Small intestine (tissue), 7 donors: ENCODE results near the gene S100A12. TPM values are rescaled to one million over a fixed set of nuclear protein-coding genes. Genes with fewer than 3 reads are reported as not detected.
A peak's percentile ranks its signal among the peaks of the same experiment; 100 is the strongest.

Source experiments
- DNase-seq, 2 donors: peaks; one replicate each; pipeline versions ENCODE4 v3.0.0 to v3.0.0-alpha.2; 2013
- FAIRE-seq: peaks from 2 replicates; lab custom pipeline; 2012; peaks lifted over from hg19 to GRCh38; lab: Jason Lieb, UNC
- H3K27ac ChIP-seq, 3 donors: one replicate each; pipeline ENCODE4 v1.5.1; 2013; ENCODE audit warnings: low read length in 2 of 3, mild to moderate bottlenecking in 2 of 3, control low read depth in 1 of 3, inconsistent platforms in 1 of 3, low read depth in 1 of 3, moderate library complexity in 1 of 3
- H3K27me3 ChIP-seq, 3 donors: one replicate each; pipeline ENCODE4 v1.6.1; 2013; ENCODE audit warnings: low read length in 3 of 3, inconsistent platforms in 1 of 3; ENCODE audit not compliant: control insufficient read depth in 3 of 3, insufficient read depth in 3 of 3
- H3K36me3 ChIP-seq, 3 donors: one replicate each; pipeline ENCODE4 v1.6.1; 2013; ENCODE audit warnings: low read length in 3 of 3, inconsistent platforms in 1 of 3, low read depth in 1 of 3, mild to moderate bottlenecking in 1 of 3, moderate library complexity in 1 of 3; ENCODE audit not compliant: control insufficient read depth in 3 of 3, insufficient read depth in 2 of 3
- H3K4me1 ChIP-seq, 3 donors: one replicate each; pipeline ENCODE4 v1.6.1; 2013; ENCODE audit warnings: low read length in 2 of 3, inconsistent platforms in 1 of 3, low read depth in 1 of 3, mild to moderate bottlenecking in 1 of 3, moderate library complexity in 1 of 3; ENCODE audit not compliant: control insufficient read depth in 3 of 3, insufficient read depth in 2 of 3
- H3K4me3 ChIP-seq, 3 donors: one replicate each; pipeline ENCODE4 v1.5.1; 2013; ENCODE audit warnings: low read length in 3 of 3, control low read depth in 1 of 3, inconsistent platforms in 1 of 3, low read depth in 1 of 3, mild to moderate bottlenecking in 1 of 3, moderate library complexity in 1 of 3
- H3K9me3 ChIP-seq, 2 donors: one replicate each; pipeline ENCODE4 v1.6.1; 2013; ENCODE audit warnings: low read depth in 1 of 2, low read length in 1 of 2; ENCODE audit not compliant: control insufficient read depth in 2 of 2, insufficient read depth in 1 of 2
- WGBS, 3 donors: extraction: QIAGEN DNeasy Blood & Tissue Kit; methylation state at CpG; one replicate each; pipeline ENCODE4 v1.1.7; 2013; 5-methylcytosine and 5-hydroxymethylcytosine counted together
- polyA plus RNA-seq, 4 donors: library from polyadenylated mRNA; stranded (reverse) in 3 of 4; unstranded in 1 of 4; fragments of 200-250 nt in 3 of 4; fragments of 120-200 nt in 1 of 4; gene quantifications; one replicate each; pipeline versions ENCODE4 v1.2.1 to v1.2.3, GENCODE V29; 2013
- donor health status: healthy with polysubstance abuse.
- donor health status: control.
- donor health status: control.
- donor health status: Bipolar disorder and iron deficiency.
- donor health status: healthy.

The S100A12 gene
- polyA plus RNA-seq, 4 donors: 0.85 to 6.7 (median 2.8) TPM; not detected in 1

DNA sequence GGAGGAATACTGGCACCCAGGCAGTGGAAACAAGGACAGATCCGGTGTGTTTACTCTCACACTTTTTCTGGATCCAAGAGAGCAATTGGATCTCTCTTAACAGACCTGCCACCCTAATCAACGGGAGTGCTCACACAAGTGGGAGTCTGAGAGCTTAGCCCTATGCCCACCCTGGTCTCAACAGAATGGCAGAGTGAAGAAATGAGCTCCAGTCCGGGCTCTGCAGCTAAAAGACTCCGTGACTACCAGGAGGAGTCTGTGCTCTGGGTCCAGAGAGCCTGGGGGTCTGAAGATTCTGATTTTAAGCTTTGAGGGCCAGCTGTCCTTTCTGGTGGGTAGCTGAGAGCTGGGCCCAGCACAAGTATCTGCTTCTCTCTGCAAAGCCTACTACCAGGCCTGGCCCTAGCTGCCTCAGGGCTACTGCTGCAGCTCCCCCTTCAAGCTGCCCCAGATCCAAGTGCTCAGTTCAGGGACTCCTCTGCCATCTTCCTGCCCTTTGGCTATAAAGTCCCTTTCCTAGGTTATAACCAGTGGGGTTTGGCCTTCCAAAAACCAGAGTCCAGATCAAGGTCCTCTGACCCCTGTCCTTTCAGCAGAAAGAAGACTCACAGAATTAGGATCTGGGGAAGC is 13.8 kb downstream of the S100A12 start:
- no peaks in the 10 kb centered on the region for H3K9me3 ChIP-seq
- H3K4me1 ChIP-seq: peaks cover 0 to 70% (median 0%) of the 10 kb centered on the region in 3 donors
- no peak overlapping the region for H3K4me3 ChIP-seq
- peaks cover 0 to 2% (median 0%) of the 10 kb centered on the region in 3 donors for H3K36me3 ChIP-seq
- 75 to 83% (median 79%) methylated on average over 4 of the region's 4 CpGs for WGBS, 3 donors
- no peak overlapping the region for H3K27ac ChIP-seq
- FAIRE-seq (no peak), DNase-seq (no peak)
- no peaks in the 10 kb centered on the region for H3K27me3 ChIP-seq

- DNase-seq: no peak
- no peak overlapping the region for H3K4me3 ChIP-seq
- no peak for FAIRE-seq
- H3K9me3 ChIP-seq: no peaks in the 10 kb centered on the region
- H3K27me3 ChIP-seq: no peaks in the 10 kb centered on the region
- peaks cover 0 to 70% (median 0%) of the 10 kb centered on the region in 3 donors for H3K4me1 ChIP-seq
- H3K36me3 ChIP-seq: peaks cover 0 to 2% (median 0%) of the 10 kb centered on the region in 3 donors
- WGBS, 3 donors: 84 to 85% (median 84%) methylated on average over 11 of the region's 11 CpGs
- no peak overlapping the region for H3K27ac ChIP-seq
These were observed 14.6 kb downstream of the S100A12 start for GRCh38 chr1:153360592-153361479.

DNA sequence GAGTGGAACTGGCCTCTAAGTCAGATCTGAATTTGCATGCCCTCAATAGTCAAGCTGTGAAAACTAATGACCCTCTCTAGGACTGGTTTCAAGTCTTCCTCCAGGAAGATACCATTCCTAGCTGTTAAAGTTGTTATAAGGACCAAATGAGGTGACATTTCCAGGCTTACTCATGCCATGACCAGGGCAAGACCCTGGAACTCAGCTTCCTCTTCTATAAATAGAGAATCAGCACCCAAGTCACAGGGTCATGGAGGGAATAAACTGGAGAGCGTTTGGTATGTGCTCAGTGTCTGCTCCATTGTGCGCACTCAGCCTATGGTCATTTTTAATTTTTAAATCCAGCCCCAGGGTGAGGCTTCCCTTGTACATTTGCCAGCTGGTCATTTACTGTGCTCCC is 15.2 kb downstream of the S100A12 start:
- FAIRE-seq (no peak), DNase-seq (no peak)
- Histone ChIP-seq H3K36me3 (peaks cover 0 to 2% (median 0%) of the 10 kb centered on the region in 3 donors), H3K9me3 (peaks cover 0 to 5% of the 10 kb centered on the region in 2 donors), H3K4me3 (no peak overlapping the region), H3K27ac (no peak overlapping the region), H3K4me1 (peaks cover 0 to 64% (median 0%) of the 10 kb centered on the region in 3 donors), H3K27me3 (no peaks in the 10 kb centered on the region)
- 82 to 91% (median 88%) methylated on average over 2 of the region's 2 CpGs for WGBS, 3 donors

DNA sequence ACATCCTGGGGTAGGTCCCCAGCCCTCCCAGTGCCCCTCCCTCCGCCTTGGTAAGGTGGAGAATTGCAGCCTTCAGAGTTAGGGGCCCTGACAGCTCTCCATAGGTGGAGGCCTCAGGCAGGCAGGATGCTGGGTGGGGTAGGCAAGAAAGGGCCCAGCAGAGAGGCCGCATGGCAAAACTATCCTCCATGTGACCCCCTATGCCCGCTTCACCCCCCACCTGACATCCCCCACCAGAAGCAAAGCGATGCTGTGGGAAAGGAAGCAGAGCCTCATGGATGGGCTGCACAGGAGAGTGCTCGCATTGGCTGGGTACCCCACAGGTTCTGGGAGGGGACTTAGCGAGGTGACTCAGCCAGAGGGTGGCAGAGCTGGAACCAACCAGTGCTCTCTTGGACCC is 16.2 kb downstream of the S100A12 start:
- peaks cover 0 to 5% of the 10 kb centered on the region in 2 donors for H3K9me3 ChIP-seq
- 87 to 94% (median 92%) methylated on average over 6 of the region's 6 CpGs for WGBS, 3 donors
- peaks cover 0 to 55% (median 0%) of the 10 kb centered on the region in 3 donors for H3K4me1 ChIP-seq
- no peak overlapping the region for H3K4me3 ChIP-seq
- no peak overlapping the region for H3K27ac ChIP-seq
- DNase-seq (no peak), FAIRE-seq (no peak)
- H3K36me3 ChIP-seq: peaks cover 0 to 2% (median 0%) of the 10 kb centered on the region in 3 donors
- no peaks in the 10 kb centered on the region for H3K27me3 ChIP-seq

DNA sequence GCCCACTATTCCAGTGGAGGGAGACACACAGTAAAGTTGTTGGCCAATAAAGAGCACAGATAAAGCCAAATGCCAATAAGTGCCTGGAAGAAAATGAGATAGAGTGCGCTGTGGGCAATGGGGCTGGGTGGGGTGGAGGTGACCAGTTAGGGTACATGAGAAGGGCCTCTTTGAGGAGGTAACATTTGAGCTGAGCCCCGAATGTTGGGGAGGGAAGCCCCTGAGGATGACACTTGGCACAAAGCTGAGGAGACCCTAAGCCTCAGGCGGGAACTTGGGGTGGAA is 16.8 kb downstream of the S100A12 start:
- 91 to 96% (median 91%) methylated on average over 3 of the region's 3 CpGs for WGBS, 3 donors

DNA sequence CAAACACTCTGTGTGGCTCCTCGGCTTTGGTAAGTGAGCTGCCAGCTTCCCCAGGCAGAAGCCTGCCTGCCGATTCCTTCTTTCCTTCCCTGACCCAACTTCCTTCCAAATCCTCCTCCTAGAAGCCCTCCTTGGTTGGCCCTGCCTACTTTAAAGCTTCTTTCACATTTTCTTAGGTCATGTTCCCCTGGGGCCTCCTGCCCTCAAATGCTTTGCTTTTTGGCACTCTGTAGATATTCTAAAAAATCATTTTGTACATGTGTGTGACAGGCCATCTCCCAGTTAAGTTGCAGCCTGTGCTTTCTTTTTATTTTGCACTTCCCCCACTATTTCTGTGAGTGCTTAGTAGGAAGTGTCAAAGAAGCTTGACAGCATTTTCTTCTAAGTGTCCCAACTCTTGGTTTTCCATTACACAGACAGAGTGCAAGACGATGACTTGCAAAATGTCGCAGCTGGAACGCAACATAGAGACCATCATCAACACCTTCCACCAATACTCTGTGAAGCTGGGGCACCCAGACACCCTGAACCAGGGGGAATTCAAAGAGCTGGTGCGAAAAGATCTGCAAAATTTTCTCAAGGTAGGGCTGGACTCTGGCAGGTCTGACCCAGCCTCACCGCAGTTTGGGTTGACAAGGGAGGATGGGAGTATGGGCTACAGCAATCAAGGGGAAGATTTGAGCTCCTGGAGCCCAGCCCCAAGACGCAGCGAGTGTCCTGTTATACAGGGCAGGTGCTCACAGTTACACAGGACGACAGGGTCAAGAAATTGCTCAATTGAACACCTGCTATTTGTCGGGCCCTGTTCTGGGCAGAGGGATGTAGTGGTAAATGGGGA is 17.3 kb downstream of the S100A12 start, which contains the start of gene S100A9:
S100A9 (plus strand) TSS at position 2 of the 838 bp plus-strand sequence; CDS start at position 432, 430 bp downstream.
- H3K4me3 ChIP-seq: no peak within 1 kb of the TSS
- H3K9me3 ChIP-seq: peaks cover 0 to 5% of the 10 kb centered on the region in 2 donors
- no peaks in the 10 kb centered on the region for H3K27me3 ChIP-seq
- H3K27ac ChIP-seq: peak within 1 kb of the TSS in 1 of 3 donors; percentile 23
- H3K4me1 ChIP-seq: peaks cover 0 to 43% (median 0%) of the 10 kb centered on the region in 3 donors
- 62 to 75% (median 73%) methylated on average over 11 of the region's 11 CpGs for WGBS, 3 donors
- FAIRE-seq (no peak), DNase-seq (no peak)
- H3K36me3 ChIP-seq: peaks cover 0 to 2% (median 0%) of the 10 kb centered on the region in 3 donors

More for the DNA sequence above, 16.8 kb downstream of the S100A12 start:
- H3K4me3 ChIP-seq: no peak overlapping the region
- peaks cover 0 to 49% (median 0%) of the 10 kb centered on the region in 3 donors for H3K4me1 ChIP-seq
- H3K36me3 ChIP-seq: peaks cover 0 to 2% (median 0%) of the 10 kb centered on the region in 3 donors
- FAIRE-seq (no peak), DNase-seq (no peak)
- peaks cover 0 to 5% of the 10 kb centered on the region in 2 donors for H3K9me3 ChIP-seq
- no peaks in the 10 kb centered on the region for H3K27me3 ChIP-seq
- no peak overlapping the region for H3K27ac ChIP-seq

GRCh38 chr1:153357076-153357852 is 18.2 kb downstream of the S100A12 start:
- DNase-seq (peak; percentile 34 to 77), FAIRE-seq (no peak)
- Histone ChIP-seq H3K27ac (peak overlapping the region in 1 of 3 donors; percentile 23), H3K4me3 (no peak overlapping the region), H3K4me1 (peaks cover 0 to 35% (median 0%) of the 10 kb centered on the region in 3 donors), H3K36me3 (peaks cover 0 to 2% (median 0%) of the 10 kb centered on the region in 3 donors), H3K9me3 (peaks cover 0 to 5% of the 10 kb centered on the region in 2 donors), H3K27me3 (no peaks in the 10 kb centered on the region)
- WGBS, 3 donors: 45 to 54% (median 50%) methylated on average over 9 to 10 of the region's 10 CpGs
